ENCODE data around the gene LCLAT1. TPM values are rescaled to one million over a fixed set of nuclear protein-coding genes. Genes with fewer than 3 reads are reported as not detected.
A peak's percentile ranks its signal among the peaks of the same experiment; 100 is the strongest.

The LCLAT1 gene
- total RNA-seq, 1 experiment from 2014 or later: 32.9 TPM

- H2AK5ac ChIP-seq (ENCODE audit: insufficient read length, low read length): no peak overlapping the region
- no peaks in the 10 kb centered on the region for H3K27me3 Mint-ChIP-seq (ENCODE audit: low read depth)
- H2BK5ac ChIP-seq (ENCODE audit: insufficient read length, low read length): no peak overlapping the region
- no peak overlapping the region for H3K4me2 ChIP-seq (ENCODE audit: insufficient read depth, insufficient read length, low read length)
- no peak overlapping the region for H3T11ph ChIP-seq (ENCODE audit: low read length)
- DNase-seq: peak; percentile 33
- H3K14ac ChIP-seq (ENCODE audit: insufficient read depth, low read length): no peak overlapping the region
- H3K36me3 Mint-ChIP-seq (ENCODE audit: insufficient read depth in 1 of 3, low read depth in 3 of 3): no peaks in the 10 kb centered on the region
- no peak for TF ChIP-seq CTCF (conservative IDR thresholded peaks at IDR 0.05)
- WGBS (ENCODE audit: extremely low coverage, insufficient read length, low lambda C conversion rate): no CpG with 5 or more reads among the region's 3 CpGs
- no peak overlapping the region for H2BK120ac ChIP-seq (ENCODE audit: low read depth, low read length, poor library complexity, severe bottlenecking)
- no peak overlapping the region for H4K8ac ChIP-seq (replicated peaks; ENCODE audit: insufficient read length, low read depth, low read length)
- no peak overlapping the region for H3K56ac ChIP-seq (ENCODE audit: insufficient read length, low read depth, low read length)
- H4K20me1 ChIP-seq (ENCODE audit: control insufficient read depth, insufficient read depth, insufficient read length): no peaks in the 10 kb centered on the region
- H2AFZ ChIP-seq (ENCODE audit: low read length): no peak overlapping the region
- H3K79me2 ChIP-seq (ENCODE audit: insufficient read depth, low read length): no peaks in the 10 kb centered on the region
- H3K9me3 ChIP-seq (ENCODE audit: control insufficient read depth, low read depth, low read length): no peaks in the 10 kb centered on the region
- H3K4me3 Mint-ChIP-seq: no peak overlapping the region
- H3K27ac ChIP-seq (ENCODE audit: insufficient read length, low read depth, low read length): no peak overlapping the region
- no peak overlapping the region for H2BK15ac ChIP-seq (ENCODE audit: low read depth, low read length)
- H2BK20ac ChIP-seq (ENCODE audit: low read depth, low read length, poor library complexity, severe bottlenecking): no peak overlapping the region
- H3K79me1 ChIP-seq (ENCODE audit: insufficient read depth, low read depth, low read length, poor library complexity, severe bottlenecking): no peaks in the 10 kb centered on the region
- no peak overlapping the region for H4K5ac ChIP-seq (ENCODE audit: insufficient read length, low read depth, low read length)
- no peaks in the 10 kb centered on the region for H3K9me3 Mint-ChIP-seq
- H3K4me1 Mint-ChIP-seq: peaks cover 20 to 24% of the 10 kb centered on the region in 2 experiments
- H4K91ac ChIP-seq (ENCODE audit: insufficient read length, low read depth, low read length): no peak overlapping the region
- H3K23me2 ChIP-seq (ENCODE audit: insufficient read length, low read depth, low read length, poor library complexity, severe bottlenecking): no peaks in the 10 kb centered on the region
- H3K4me1 ChIP-seq (ENCODE audit: insufficient read depth, low read length): peaks cover 4% of the 10 kb centered on the region; the same call in 1 of the 2 replicates
- H3K27me3 ChIP-seq (ENCODE audit: insufficient read depth, low read length): no peaks in the 10 kb centered on the region
- H3K27ac Mint-ChIP-seq: peak overlapping the region in 2 of 3 experiments; percentile 13 to 73; a peak in 4 of 7 replicates
- no peak overlapping the region for H3K18ac ChIP-seq (ENCODE audit: insufficient read length, low read depth, low read length)
- H3K4ac ChIP-seq (ENCODE audit: low read depth, low read length): no peak overlapping the region
- H3K9ac ChIP-seq (ENCODE audit: extremely low read depth, insufficient read length, low read length): no peak overlapping the region
- H3K23ac ChIP-seq (ENCODE audit: insufficient read length, low read depth, low read length): no peak overlapping the region
- H2BK12ac ChIP-seq (ENCODE audit: insufficient read length, low read depth, low read length): no peak overlapping the region
These were observed 29.8 kb upstream of the LCLAT1 start for GRCh38 chr2:30417253-30417652.

Data from H9 (cell line).